ENCODE results near the gene WDR43.

The WDR43 gene

DNA sequence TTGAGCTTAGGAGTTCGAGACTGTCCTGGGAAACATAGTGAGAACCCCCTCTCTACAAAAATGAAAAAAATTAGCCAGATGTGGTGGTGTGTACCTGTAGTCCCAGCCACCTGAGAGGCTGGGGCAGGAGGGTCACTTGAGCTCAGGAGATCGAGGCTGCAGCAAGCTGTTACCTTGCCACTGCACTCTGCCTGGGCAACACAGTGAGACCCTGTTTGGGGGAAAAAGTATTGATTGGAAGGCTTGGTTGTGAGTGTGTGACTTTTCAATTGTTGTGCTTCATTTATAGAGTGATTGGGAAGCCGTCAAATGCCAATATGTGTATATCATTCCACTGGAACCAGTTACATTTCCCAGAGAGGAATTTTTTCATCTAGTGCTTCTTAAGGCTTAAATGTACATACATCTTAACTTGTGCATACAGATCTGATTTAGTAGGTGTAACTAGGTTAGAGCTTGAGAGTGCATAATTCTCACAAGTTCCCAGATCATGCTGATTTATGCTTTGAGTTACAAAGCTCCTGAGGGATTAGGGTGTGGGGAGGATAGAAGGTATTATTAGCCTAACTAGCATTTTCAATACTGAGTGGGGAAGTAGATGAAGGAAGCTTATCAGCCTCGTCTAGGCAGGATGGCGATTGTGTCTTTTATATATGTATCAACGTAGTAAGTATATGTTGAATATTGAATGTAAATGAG is 15.3 kb downstream of the WDR43 start:
- no peak for DNase-seq

GRCh38 chr2:28915939-28916338 is 21.5 kb downstream of the WDR43 start:
- no peak for DNase-seq

DNA sequence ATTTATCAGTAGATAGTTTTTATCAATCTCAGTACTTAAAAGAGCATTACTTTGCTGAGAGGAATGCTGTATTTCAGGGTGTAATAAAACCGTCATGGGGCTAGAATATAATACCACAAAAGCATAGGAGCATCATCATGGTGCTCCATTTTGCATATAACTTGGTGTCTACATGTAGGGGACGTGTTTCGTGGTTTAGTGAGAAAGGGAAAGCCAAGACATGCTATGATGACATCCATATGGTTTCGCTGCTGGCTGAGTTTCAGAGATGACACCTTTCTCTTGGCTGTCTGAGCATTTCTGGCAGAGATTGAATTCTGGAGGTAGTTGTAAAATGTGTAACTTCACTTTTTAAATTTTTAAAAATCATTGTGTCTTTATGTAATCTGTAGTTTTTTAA is 32.4 kb downstream of the WDR43 start:
- no peak for DNase-seq

GRCh38 chr2:28927469-28927868 is 33.0 kb downstream of the WDR43 start:
- no peak for DNase-seq

DNA sequence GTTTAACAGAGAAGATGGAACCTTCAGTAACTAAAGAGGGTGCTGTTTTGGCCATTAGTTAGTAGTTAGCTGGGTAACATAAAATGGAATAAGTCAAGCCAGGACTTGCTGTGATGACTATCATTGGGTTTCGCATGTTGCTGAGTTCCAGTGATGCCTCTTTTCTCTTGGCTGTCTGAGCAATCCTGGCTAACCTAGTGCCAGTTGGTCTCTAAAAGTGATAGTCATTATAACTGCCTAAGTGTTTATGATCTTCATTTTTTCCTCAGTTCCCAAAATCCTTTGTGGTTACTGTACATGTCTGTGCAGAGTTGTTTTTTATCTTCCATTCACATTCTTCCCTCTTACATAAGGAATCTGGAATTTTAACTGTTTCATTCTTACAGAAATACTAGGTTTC is 33.4 kb downstream of the WDR43 start:
- no peak for DNase-seq

- DNase-seq: no peak
These were observed 35.1 kb downstream of the WDR43 start for GRCh38 chr2:28929581-28929980.

- no peak for DNase-seq
These were observed 35.7 kb downstream of the WDR43 start for GRCh38 chr2:28930205-28930604.

DNA sequence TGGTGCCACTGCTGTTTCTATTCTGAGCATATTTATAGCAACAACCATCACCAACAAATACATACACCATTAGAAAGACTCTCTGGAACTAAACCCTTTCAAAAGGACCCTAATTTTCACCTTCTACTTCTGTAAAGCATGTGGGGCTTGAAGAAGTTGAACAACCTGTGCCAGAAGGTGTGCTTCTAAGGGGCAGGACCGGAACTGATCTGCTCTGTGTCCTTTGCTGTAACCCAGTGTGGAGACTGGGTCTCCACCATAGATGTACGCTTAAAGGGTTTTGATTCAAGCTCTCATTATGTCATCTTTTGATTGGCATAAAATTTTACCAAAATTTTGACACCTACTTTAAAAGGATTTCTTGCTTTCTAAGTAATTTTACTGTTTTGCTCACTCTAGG is 40.3 kb downstream of the WDR43 start:
- DNase-seq: no peak

DNA sequence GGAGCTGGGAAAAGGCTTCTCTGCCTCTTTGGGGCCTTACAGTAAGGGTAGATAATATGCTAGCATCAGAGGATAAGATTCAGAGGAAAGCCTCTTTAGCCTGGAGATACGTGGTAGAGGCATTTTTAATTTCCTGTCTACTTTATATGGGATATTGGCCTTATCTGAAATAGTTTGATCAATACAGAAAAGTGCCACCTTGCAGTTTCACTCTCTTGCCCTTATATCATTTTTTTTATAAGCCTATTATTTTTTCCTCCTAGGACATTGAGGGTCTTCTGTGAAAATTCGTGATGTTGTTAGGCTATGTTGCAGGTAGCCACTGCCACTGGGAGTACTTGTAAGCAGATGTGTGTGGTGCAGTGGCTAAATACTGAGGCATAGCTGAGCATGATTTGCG is 46.5 kb downstream of the WDR43 start:
- DNase-seq: no peak

- no peak for DNase-seq
These were observed 50.2 kb downstream of the WDR43 start for GRCh38 chr2:28944535-28945248.

GRCh38 chr2:28948160-28948559 is 53.7 kb downstream of the WDR43 start:
- no peak for DNase-seq

DNA sequence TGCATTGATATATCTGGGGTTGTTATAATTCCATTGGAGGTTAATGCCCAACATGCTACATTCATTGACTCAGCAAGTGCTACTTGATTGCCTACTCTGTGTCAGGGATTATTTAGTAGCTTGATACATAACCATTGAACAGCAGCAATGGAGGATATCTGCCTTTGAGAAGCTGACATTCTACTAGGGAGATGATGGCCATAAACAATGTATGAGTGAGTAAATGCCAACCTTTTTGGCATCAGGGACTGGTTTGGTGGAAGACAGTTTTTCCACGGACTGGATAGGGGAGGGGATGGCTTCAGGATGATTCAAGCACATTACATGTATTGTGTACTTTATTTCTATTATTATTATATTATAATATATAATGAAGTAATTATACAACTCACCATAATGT is 54.7 kb downstream of the WDR43 start:
- DNase-seq: no peak

- no peak for DNase-seq
These were observed 55.3 kb downstream of the WDR43 start for GRCh38 chr2:28949617-28950305.

- DNase-seq: no peak
These were observed 56.6 kb downstream of the WDR43 start for GRCh38 chr2:28950941-28951630.

GRCh38 chr2:28951910-28952835 is 57.7 kb downstream of the WDR43 start:
- DNase-seq: no peak

DNA sequence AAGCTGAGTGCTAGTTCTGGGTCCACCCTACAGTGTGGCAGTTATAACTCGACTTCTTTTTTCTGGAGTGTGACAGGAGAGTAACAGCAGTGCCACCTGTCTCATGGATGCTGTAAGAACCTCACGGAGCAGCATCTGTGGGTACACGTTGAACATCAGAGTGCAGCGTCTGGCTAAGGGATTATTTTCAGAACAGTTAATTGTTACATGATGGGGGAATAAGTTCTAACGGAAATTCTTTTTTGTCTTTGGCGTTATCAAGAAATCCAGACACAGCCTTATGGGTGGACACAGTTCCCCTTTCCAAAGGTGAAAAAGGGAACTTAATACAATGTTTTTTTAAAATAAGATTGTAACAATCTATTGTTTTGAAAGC is 58.4 kb downstream of the WDR43 start:
- DNase-seq: no peak

DNA sequence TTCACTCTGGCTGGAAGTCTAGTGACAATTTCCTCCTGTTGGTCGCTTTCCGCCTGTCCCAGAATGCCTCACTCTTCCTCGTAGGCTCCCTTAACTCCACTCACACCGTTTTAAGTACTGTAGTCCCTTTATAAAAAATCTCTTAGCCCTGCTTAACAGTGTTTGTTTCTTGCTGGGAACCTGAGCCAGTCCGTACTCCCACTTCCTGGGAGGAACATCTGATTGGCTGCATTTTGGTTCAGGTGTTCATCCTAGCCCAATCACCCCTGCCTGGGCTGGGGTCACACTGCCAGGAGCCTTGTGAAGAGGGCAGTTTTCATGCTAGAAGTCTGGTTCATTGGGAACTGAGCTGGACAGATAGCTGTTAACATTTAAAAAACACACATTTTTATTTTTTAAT is 61.0 kb downstream of the WDR43 start:
- DNase-seq: no peak

GRCh38 chr2:28956415-28956826 is 62.0 kb downstream of the WDR43 start:
- DNase-seq: peak; percentile 12 to 16

DNA sequence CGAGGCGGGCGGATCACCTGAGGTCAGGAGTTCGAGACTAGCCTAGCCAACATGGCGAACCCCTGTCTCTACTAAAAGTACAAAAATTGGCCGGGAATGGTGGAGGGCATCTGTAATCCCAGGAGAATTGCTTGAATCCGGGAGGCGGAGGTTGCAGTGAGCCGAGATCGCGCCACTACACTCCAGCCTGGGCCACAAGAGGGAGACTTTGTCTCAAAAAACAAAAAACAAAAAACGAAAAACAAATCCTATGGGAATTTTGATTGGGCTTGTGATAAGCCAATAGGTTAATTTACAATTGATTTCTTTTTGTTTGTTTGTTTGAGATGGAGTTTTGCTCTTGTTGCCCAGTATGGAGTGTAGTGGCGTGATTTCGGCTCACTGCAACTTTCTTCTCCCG is 62.4 kb downstream of the WDR43 start:
- no peak for DNase-seq

- peak; percentile 26 to 75 for DNase-seq
These were observed 64.2 kb downstream of the WDR43 start for GRCh38 chr2:28958689-28959088.

GRCh38 chr2:28960401-28960800 is 65.9 kb downstream of the WDR43 start:
- no peak for DNase-seq

GRCh38 chr2:28962505-28962904 is 68.0 kb downstream of the WDR43 start:
- DNase-seq: no peak

All from CD4-positive, alpha-beta T cell treated with Interferon alpha-2 for 1 hour (primary cell).